Panc1 (cell line): ENCODE data around the gene BAZ2B. TPM values are rescaled to one million over a fixed set of nuclear protein-coding genes. Genes with fewer than 3 reads are reported as not detected.

Experiments
- ATAC-seq: fragments of 200-7000 bp; cut with Tn5 transposase; 2 replicates; pipeline ENCODE4 v1.9.1; 2020; ENCODE audit warnings: mild to moderate bottlenecking, moderate library complexity
- BruUV-seq: library from RNA; stranded (reverse); fragments of 400-500 nt; replicated peaks from 2 replicates; lab custom pipeline; 2021; lab: Mats Ljungman, UMichigan
- CTCF ChIA-PET: fragments of 300-600 bp; sonication (Branson Sonifier 250); formaldehyde crosslinking; loops from one replicate; lab custom pipeline; 2022; ENCODE audit warnings: antibody characterized with exemption; lab: Charles Lee
- POLR2A ChIA-PET: fragments of 300-600 bp; sonication (Branson Sonifier 250); formaldehyde crosslinking; loops from one replicate; lab custom pipeline; 2022; ENCODE audit warnings: antibody characterized with exemption; lab: Charles Lee
- DNase-seq: peaks from one replicate; pipeline ENCODE4 v3.0.0-alpha.2; 2010; ENCODE audit warnings: low read depth, low spot score
- H3K27ac ChIP-seq: 2 replicates; pipeline ENCODE4 v1.5.1; 2011; ENCODE audit warnings: mild to moderate bottlenecking, low read length, inconsistent platforms
- H3K27me3 ChIP-seq: fragments of 200-500 bp; sonication (Bioruptor generic); 2 replicates; pipeline ENCODE4 v1.6.0; 2014; ENCODE audit warnings: low read length, inconsistent platforms; ENCODE audit not compliant: control insufficient read depth, insufficient read depth
- H3K36me3 ChIP-seq: fragments of 200-500 bp; sonication (Bioruptor generic); 2 replicates; pipeline ENCODE4 v1.5.1; 2014; ENCODE audit warnings: inconsistent platforms, mild to moderate bottlenecking, low read length, moderate library complexity; ENCODE audit not compliant: control insufficient read depth, insufficient read depth
- H3K4me1 ChIP-seq: 2 replicates; pipeline ENCODE4 v1.5.1; 2011; ENCODE audit warnings: inconsistent platforms, mild to moderate bottlenecking, low read length, moderate library complexity; ENCODE audit not compliant: control insufficient read depth, insufficient read depth
- H3K4me3 ChIP-seq, 2 experiments: 2 replicates each; pipeline ENCODE4 v1.5.1; 2011 to 2012; ENCODE audit warnings: low read depth in 2 of 2, low read length in 2 of 2, mild to moderate bottlenecking in 2 of 2, inconsistent platforms in 1 of 2, moderate library complexity in 1 of 2
- H3K9me3 ChIP-seq: fragments of 200-500 bp; sonication (Bioruptor generic); 2 replicates; pipeline ENCODE4 v1.5.1; 2014; ENCODE audit warnings: low read depth, mild to moderate bottlenecking, inconsistent platforms, low read length, moderate library complexity; ENCODE audit not compliant: control insufficient read depth, insufficient read depth
- POLR2AphosphoS5 ChIP-seq: IDR thresholded peaks from 2 replicates; pipeline ENCODE4 v1.6.1; 2012; ENCODE audit warnings: mild to moderate bottlenecking, low read depth, low read length, moderate library complexity
- REST ChIP-seq, 2 experiments: IDR thresholded peaks; 2 replicates each; pipeline ENCODE4 v1.6.1; 2011 to 2012; ENCODE audit warnings: low read depth in 2 of 2, control low read depth in 1 of 2, low read length in 1 of 2, mild to moderate bottlenecking in 1 of 2, moderate library complexity in 1 of 2; ENCODE audit not compliant: insufficient read depth in 1 of 2
- SIN3A ChIP-seq: IDR thresholded peaks from 2 replicates; pipeline ENCODE4 v1.6.1; 2012; ENCODE audit warnings: low read depth, mild to moderate bottlenecking, low read length, moderate library complexity, borderline replicate concordance; ENCODE audit not compliant: insufficient read depth
- TCF7L2 ChIP-seq: IDR thresholded peaks from 2 replicates; pipeline ENCODE4 v1.6.1; 2011; ENCODE audit warnings: mild to moderate bottlenecking, low read depth, low read length, inconsistent platforms
- in situ Hi-C: cut with HindIII; loops from 2 replicates; pipeline ENCODE4 v1.10.0; 2016; ENCODE audit warnings: low sequenced_read_pairs, low pct_unique_long_range_greater_than_20kb
- intact Hi-C: fragments of 100-400 bp; cut with micrococcal nuclease; formaldehyde crosslinking; loops from one replicate; pipeline ENCODE4 v1.10.0; 2022; ENCODE audit not compliant: unreplicated experiment
- total RNA-seq: library from RNA; stranded (reverse); gene quantifications from one replicate; pipeline ENCODE4 v1.2.1, GENCODE V29; 2021; ENCODE audit not compliant: unreplicated experiment
- TF ChIP-seq, protein P1 (sequence below): fragments of 450-650 bp; IDR thresholded peaks from 2 replicates; pipeline ENCODE4 v1.5.1; 2017; ENCODE audit warnings: mild to moderate bottlenecking

Gene BAZ2B
- total RNA-seq, 1 experiment from 2014 or later: 38.6 TPM

GRCh38 chr2:159285433-159285832 lies 330.9 kb downstream of the BAZ2B start:
- ATAC-seq (no peak), DNase-seq (no peak)
- Histone ChIP-seq H3K4me1 (peaks cover 18% of the 10 kb centered on the region), H3K4me3 (peak overlapping the region; percentile 57 to 84), H3K9me3 (no peaks in the 10 kb centered on the region), H3K27me3 (no peaks in the 10 kb centered on the region), H3K27ac (no peak overlapping the region; the same call in 1 of the 2 replicates), H3K36me3 (no peaks in the 10 kb centered on the region)
- BruUV-seq: no TSS peak
- no peak for TF ChIP-seq POLR2AphosphoS5
- TF ChIP-seq, protein P1, sequence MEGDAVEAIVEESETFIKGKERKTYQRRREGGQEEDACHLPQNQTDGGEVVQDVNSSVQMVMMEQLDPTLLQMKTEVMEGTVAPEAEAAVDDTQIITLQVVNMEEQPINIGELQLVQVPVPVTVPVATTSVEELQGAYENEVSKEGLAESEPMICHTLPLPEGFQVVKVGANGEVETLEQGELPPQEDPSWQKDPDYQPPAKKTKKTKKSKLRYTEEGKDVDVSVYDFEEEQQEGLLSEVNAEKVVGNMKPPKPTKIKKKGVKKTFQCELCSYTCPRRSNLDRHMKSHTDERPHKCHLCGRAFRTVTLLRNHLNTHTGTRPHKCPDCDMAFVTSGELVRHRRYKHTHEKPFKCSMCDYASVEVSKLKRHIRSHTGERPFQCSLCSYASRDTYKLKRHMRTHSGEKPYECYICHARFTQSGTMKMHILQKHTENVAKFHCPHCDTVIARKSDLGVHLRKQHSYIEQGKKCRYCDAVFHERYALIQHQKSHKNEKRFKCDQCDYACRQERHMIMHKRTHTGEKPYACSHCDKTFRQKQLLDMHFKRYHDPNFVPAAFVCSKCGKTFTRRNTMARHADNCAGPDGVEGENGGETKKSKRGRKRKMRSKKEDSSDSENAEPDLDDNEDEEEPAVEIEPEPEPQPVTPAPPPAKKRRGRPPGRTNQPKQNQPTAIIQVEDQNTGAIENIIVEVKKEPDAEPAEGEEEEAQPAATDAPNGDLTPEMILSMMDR: no peak
- no peak for TF ChIP-seq TCF7L2
- TF ChIP-seq REST (IDR thresholded peaks at IDR 0.05; ENCODE audit: insufficient read depth in 1 of 2, low read depth in 2 of 2, low read length in 1 of 2): no peak
- TF ChIP-seq SIN3A: no peak
- intact Hi-C loops (no loop called here), in situ Hi-C loops (no loop called here)
- ChIA-PET POLR2A (interaction anchor here (0.6 kb wide), 1 partner anchor 234 kb away, joined by 6 read pairs; no protein-coding TSS in a partner anchor), CTCF (no interaction called here)

DNA sequence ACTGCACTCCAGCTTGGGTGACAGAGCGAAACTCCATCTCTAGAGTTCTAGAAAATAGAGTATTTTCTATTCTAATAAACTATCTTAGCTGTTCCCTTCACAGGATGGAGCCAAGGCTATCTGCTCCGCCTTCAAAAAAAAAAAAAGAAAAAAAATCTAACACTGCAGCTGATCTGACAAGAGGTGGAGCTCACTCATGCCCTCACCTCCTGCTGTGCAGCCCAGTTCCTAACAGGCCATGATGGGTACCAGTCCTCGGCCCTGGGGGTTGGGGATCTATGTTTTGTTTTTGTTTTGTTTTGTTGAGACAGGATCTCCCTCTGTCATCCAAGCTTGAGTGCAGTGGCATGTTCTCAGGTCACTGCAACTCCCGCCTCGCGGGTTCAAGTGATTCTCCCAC lies 332.8 kb downstream of the BAZ2B start:
- H3K27me3 ChIP-seq: no peaks in the 10 kb centered on the region
- in situ Hi-C loops (no loop called here), intact Hi-C loops (no loop called here)
- ChIA-PET POLR2A (interaction anchor here (0.5 kb wide), 1 partner anchor 309 kb away, joined by 3 read pairs; no protein-coding TSS in a partner anchor), CTCF (no interaction called here)
- H3K36me3 ChIP-seq: no peaks in the 10 kb centered on the region; the same call in 1 of the 2 replicates
- no TSS peak for BruUV-seq
- no peaks in the 10 kb centered on the region for H3K9me3 ChIP-seq
- DNase-seq (no peak), ATAC-seq (no peak)
- TF ChIP-seq, protein P1: no peak
- TF ChIP-seq TCF7L2: no peak
- peaks cover 14% of the 10 kb centered on the region for H3K4me1 ChIP-seq
- H3K4me3 ChIP-seq: no peak overlapping the region
- H3K27ac ChIP-seq: no peak overlapping the region
